GM18873 (cell line): ENCODE measurements around the gene TEAD3.
"Not testable (repeated sequence)": the region's sequence is repeated elsewhere in the genome, so short reads cannot be mapped to it uniquely, and the experiment has no call there.

Source experiments
- ATAC-seq: cut with Tn5 transposase; IDR thresholded peaks from one replicate; pipeline ENCODE4 v1.9.1; 2021; ENCODE audit warnings: mild to moderate bottlenecking, moderate library complexity, moderate number of reproducible peaks; ENCODE audit not compliant: unreplicated experiment, low FRiP score

TEAD3 gene

GRCh38 chr6:35496841-35497570, at the start of gene TEAD3:
TSS of gene TEAD3 (minus strand) at chr6:35497079.
- no peak for ATAC-seq

GRCh38 chr6:35544769-35545361, 48.0 kb upstream of the TEAD3 start:
- ATAC-seq: no peak

DNA sequence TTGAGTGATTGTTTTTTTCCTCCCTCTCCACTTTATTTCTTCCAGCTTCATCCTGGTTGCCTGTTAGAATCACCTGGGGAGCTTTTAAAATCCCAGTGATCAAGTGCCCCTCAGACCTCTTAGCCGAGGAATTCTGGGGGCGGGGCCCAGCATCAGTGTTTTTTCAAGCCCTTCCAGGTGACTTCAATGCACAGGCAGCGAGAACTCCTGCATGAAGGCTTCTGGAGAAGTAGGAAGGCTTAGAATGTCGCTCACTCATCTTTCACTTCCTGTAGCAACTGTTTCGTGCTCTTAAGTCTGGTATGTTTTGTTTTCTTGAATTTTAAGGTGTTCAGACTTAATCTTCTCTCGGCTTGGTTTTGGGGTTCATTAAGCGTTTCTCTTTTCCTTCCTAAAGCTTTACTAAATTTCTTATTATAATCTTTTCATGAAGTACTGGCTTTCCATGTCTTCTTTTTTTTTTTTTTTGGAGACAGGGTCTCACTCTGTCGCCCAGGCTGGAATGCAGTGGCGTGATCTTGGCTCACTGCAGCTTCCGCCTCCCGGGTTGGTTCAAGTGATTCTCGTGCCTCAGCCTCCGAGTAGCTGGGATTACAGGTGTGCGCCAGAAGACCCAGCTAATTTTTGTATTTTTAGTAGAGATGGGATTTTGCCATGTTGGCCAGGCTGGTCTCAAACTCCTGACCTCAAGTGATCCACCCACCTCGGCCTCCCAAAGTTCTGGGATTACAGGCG, 46.7 kb upstream of the TEAD3 start:
- no peak for ATAC-seq

GRCh38 chr6:35541836-35542235, 45.0 kb upstream of the TEAD3 start:
- ATAC-seq: no peak

DNA sequence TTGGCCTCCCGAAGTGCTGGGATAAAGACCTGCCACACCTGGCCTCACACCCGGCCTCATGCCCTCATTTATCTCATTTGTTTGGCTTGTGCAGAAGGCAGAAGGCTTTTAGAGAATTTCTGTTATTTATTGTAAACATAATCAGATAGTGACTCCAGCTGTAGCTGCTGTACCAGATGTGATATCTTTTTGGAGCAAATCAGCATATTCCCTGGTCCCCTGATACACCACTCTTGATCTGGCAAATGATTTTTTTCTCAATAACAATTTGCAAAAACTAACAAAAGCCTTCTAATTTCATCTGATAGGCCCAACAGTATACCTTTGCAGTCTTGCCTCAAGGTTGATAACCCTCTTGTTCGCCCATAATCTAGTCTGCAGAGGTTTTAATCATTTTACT, 42.3 kb upstream of the TEAD3 start:
- ATAC-seq: no peak

DNA sequence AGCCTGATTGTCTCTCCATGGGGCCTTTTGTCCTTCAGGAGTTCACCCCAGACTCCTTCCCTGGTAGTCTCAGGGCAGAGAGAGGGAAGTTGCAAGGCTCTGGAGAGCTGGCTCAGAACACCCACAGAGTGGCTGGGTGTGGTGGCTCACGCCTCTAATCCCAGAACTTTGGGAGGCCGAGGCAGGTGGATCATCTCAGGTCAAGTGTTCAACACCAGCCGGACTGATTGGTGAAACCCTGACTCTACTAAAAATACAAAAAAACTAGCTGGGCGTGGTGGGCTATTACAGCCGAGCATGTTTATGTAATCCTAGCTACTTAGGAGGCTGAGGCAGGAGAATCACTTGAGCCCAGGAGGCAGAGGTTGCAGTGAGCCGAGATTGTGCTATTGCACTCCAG, 39.0 kb upstream of the TEAD3 start:
- not testable (repeated sequence) for ATAC-seq

- ATAC-seq: no peak
These were observed 37.7 kb upstream of the TEAD3 start for GRCh38 chr6:35534407-35535170.

GRCh38 chr6:35533981-35534380, 37.1 kb upstream of the TEAD3 start:
- no peak for ATAC-seq

DNA sequence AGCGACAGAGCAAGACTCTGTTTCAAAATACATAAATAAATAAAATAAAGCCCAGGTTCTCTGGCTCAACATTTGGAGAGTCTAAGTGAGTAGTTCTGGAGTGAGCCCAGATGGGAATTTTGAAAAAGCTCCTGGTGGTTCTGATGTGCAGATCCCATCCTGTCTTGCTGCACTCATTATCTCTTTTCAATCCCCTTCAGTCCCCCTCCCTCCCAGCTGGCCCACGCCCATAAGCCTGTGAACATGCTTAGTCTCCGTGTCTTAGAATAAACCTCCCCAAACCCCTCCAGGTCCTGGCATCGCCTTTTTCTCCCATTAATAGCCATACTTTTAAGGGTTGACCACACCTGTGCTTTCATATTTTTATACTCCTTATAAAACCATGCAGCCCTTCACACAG, 35.2 kb upstream of the TEAD3 start:
- no peak for ATAC-seq

DNA sequence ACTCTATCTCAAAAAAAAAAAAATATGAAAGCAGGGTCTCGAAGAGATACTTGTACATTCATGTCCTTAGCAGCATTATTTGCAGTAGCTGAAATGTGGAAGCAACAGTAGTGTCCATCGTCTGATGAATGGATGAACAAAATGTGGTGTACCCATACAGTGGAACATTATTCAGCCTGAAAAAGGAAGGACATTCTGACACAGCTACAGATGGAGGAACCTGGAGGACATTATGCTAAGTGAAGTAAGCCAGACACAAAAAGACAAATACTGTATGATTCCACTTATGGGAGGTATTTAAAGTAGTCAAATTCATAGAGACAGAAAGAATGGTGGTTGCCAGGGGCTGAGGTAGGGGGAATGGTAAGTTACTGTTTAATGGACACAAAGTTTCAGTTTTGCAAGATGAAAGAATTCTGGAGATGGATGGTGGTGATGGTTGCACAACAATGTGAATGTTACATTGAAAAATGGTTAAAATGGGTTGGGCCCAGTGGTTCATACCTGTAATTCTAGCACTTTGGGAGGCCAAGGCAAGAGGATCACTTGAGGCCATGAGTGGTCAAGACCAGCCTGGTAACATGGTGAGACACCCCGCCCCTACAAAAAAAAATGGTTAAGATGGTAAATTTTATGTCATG, 27.6 kb upstream of the TEAD3 start:
- no peak for ATAC-seq

- ATAC-seq: no peak
These were observed 26.1 kb upstream of the TEAD3 start for GRCh38 chr6:35522660-35523658.

GRCh38 chr6:35522151-35522550, 25.3 kb upstream of the TEAD3 start:
- no peak for ATAC-seq

DNA sequence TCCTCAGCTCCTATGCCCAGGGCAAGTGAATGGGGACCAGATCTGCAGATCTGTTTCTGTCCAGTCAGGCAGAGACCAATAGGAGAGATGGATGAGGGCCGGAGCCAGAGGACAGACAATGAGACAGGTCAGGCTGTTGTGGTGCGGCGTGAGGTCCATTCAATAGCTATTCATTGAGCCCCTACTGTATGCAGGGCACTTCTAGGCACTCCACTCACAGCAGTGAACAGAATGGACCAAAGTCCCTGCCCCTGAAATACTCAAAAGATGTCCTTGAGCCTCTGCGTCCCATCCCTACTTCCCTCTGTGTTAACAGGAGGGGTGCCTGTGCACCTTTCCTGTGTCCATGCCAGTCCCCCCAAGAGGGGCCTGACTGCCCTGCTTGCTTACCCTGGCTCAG, 24.4 kb upstream of the TEAD3 start:
- ATAC-seq: no peak

DNA sequence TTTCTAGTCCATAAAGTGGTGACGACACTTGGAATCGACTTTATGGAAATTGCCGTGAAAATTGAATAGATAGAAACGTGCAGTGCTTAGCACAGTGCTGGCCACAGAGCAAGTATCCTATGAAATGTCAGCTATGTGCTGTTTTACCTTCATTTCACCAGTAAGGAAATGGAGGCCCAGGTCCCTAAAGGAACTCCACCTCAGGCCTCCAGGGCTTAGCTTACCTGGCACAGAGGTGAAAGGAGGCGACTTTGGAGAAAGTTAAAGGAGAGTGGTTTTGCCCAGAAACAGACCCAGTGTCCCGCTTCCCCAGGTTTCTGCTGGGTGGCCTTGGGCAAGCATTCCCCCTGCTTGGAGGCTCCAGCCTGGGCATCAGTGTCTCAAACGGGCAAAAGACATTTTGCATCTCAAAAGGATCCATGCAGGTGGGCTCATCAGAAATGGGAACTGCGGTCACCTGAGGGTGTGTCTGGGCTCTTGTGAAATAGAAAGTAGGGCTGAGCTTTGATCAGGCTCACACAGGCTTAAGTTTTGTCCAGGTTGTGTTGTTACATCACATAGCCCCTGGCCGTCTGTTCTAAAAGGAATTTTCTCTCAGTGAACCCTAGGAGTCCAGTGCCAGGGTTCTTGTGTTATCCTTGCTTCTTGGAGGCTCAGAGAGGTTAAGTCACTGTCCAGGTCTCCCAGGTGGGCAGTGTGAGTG, 22.6 kb upstream of the TEAD3 start:
- no peak for ATAC-seq

- no peak for ATAC-seq
These were observed 21.9 kb upstream of the TEAD3 start for GRCh38 chr6:35518566-35519312.

DNA sequence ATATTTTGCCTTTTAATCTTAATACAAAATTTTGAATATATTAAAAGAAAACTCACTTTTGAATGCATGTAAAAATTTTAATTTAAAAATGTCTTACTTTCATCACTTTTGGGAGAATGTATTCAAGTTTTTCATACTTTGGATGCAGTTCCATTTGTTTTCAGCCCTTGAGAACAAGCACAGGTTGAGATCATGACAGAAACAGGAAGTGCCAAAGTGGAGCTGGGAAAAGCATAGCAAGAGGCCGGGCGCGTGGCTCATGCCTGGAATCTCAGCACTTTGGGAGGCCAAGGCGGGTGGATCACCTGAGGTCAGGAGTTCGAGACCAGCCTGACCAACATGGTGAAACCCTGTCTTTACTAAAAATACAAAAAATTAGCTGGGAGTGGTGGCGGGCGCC, 21.1 kb upstream of the TEAD3 start:
- not testable (repeated sequence) for ATAC-seq

DNA sequence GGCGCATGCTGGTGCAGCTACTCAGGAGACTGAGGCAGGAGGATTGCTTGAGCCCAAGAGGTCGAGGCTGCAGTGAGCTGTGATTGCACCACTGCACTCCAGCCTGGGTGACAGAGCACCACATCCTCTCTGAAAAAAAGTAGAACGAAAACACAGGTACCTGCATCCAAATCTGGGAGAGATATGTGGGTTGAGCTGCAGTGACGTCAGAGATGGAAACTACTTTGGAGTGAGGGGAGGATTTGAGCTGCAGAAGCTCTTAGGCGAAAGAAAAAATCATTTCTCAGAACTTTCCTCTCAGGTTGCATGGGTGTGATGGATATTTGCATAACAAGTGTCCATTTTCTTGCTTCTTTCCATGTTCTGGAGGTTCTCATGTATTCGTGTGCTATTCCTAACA, 19.8 kb upstream of the TEAD3 start:
- ATAC-seq: no peak

GRCh38 chr6:35515939-35516338, 19.1 kb upstream of the TEAD3 start:
- not testable (repeated sequence) for ATAC-seq
